Femur (tissue), 1 donor: ENCODE measurements around the gene SHLD1.
"Not testable (repeated sequence)": the region's sequence is repeated elsewhere in the genome, so short reads cannot be mapped to it uniquely, and the experiment has no call there.

ENCODE experiments used
- DNase-seq: peaks from one replicate; pipeline ENCODE4 v3.0.0-alpha.2; 2017

Gene SHLD1

DNA sequence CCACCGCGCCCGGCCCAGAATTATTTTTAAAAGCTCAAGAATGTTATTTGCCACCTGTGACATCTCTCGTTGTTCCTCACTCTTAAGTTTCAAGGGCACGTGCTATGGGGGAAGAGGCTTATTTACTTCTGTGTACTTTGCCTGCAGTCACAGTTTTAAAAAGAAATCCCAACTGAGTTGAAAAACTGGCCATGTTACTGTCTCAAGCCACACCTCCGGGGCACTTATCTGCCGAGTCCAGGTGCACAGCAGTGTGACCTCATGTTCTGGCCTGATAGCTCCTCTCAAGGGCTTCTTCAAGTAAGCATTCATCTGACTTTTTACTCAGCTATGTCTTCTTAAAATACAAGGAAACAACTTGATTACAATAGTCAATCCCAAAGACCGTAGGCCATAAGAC, 34.5 kb downstream of the SHLD1 start:
- DNase-seq: peak; percentile 32

- no peak for DNase-seq
These were observed 34.9 kb downstream of the SHLD1 start for GRCh38 chr20:5785146-5785545.

DNA sequence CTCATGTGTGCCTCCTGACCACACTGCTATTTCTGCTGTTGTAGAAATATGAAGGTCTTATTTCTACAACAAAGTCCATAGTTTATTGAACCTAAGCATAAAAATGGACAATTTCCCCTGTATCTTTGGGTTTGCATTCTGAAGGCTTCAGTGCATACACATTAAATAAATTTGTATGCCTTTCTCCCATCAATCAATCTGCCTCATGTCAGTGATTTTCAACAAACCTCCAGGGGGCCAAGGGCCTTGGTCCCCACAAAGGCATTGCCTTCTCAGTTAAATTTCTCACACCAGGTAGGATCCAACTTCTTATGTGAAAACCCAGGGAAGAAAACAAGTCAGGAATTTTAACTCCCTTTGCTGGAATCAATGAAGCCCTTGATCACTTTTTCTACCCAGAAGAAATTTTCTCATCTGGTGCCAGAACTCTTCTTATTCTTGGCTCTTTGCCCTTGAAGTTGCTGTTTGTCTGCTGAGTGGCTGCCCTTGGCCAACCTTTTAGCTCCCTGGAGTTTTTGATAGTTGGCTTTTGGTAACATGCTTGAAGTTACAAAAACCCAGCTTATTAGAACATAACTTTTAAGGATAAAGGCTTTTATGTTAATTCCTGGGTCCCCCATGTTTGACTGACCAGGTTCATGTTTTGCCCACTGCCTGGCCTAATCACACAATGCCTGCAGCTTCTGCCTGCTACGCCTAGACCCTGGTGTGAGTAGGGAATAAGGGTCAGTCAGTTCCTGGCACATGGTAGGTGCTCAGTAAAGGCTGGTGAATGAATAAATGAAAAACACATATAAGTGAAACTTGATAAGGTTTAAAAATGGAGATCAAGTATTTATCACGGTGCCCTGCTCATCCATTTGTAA, 37.0 kb downstream of the SHLD1 start:
- DNase-seq: peak; percentile 23

DNA sequence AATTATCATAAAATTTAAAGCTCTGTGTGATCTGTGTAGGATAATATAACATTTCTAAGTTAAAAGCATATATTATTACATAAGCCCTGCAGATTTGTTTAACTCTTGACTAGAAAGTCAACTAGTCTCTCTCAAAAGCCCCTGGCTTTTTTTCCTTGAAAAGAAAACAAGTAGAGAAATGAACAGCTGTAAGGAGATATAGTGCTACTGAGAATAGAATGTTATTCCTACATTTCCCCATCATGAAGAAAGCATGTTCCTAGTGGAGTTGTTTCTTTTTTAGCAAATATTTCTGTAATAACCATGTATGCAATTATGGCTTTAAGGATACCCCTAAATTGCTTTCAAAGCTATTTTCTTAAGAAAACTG, 37.6 kb downstream of the SHLD1 start:
- DNase-seq: no peak

DNA sequence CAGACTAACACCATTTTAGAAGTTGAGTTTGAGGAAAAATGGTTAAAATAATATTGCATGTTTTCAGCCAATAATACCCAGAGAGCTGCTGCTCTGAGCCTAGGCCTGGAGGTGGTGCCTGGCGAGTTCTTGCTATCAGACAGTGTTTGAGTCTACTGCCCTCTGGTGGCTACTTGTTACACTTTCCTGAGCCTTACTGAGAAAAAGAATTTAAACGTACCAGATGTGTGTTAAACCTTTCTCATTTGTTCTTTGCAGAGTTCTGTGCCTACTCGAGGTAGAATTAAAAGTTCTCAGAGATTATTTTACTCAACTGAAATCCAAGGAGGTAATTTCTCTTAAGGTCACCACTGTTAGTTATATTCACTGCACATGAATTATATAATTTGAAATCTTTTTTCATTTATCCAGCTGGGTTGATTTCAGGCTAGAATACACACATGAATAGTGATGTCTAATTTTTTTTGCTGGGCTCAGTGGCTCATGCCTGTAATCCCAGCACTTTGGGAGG, 38.2 kb downstream of the SHLD1 start:
- peak; percentile 84 for DNase-seq

- no peak for DNase-seq
These were observed 39.6 kb downstream of the SHLD1 start for GRCh38 chr20:5789827-5790226.

DNA sequence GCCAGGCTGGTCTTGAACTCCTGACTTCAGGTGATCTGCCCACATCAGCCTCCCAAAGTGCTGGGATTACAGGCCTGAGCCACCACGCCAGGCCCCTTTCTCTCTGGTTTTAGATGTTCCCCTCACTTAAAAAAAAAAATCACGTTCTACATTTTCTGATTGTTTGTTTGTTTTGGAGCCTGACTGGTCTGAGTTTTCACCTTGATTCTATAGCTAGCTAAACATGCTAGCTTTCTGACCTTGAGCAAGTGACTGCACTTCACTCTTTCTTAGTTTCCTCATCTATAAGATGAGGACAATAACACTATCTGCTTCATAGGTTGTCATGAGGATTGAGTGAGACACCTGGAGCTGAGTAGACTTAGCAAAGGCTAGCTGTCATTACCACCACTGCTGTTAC, 43.7 kb downstream of the SHLD1 start:
- no peak for DNase-seq

DNA sequence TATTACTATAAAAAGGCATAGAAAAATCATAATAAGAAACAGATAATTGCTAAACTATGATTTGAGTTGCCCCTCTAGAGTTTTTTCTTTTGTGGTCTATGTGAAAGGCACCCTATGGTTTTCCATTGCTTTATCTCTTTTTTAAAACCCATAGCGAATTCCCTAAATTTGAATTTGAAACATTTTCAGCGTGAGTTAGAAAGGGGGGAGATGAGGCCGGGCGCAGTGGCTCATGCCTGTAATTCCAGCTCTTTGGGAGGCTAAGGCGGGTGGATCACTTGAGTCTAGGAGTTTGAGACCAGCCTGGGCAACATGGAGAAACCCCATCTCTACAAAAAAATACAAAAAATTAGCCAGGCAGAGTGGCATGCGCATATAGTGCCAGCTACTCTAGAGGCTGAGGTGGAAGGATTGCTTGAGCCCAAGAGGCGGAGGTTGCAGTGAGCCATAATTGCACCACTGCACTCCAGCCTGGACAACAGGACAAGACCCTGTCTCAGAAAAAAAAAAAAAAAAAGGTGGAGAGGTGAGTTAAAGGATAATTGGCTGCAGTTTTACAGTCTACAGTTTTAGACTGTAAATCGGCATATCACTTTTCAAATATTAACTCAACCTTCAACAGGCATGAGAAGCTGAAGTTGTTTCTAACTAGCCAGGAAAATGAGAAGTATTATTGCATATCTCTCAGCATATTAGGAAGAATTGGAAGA, 46.3 kb downstream of the SHLD1 start:
- no peak for DNase-seq

- no peak for DNase-seq
These were observed 47.0 kb downstream of the SHLD1 start for GRCh38 chr20:5797165-5797564.

- DNase-seq: peak; percentile 31
These were observed 47.8 kb downstream of the SHLD1 start for GRCh38 chr20:5797843-5798462.

GRCh38 chr20:5803754-5804303, 53.6 kb downstream of the SHLD1 start:
- not testable (repeated sequence) for DNase-seq

- DNase-seq: no peak
These were observed 56.5 kb downstream of the SHLD1 start for GRCh38 chr20:5806457-5807263.

DNA sequence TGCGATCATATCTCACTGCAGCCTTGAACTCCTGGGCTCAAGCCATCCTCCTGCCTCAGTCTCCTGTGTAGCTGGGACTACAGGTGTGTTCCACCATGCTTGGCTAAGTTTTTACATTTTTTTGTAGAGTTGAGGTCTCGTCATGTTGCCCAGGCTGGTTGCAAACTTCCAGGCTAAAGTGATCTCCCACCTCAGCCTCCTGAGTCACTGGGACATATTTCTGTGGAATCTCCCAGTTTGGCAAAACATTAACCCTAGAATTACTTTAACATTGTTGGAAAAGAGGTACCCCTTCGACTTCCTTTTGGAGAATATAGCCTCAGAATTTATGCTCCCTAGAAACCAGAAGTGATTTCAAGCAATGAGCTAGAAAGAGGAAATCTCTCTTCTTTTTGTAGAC, 57.2 kb downstream of the SHLD1 start:
- no peak for DNase-seq

DNA sequence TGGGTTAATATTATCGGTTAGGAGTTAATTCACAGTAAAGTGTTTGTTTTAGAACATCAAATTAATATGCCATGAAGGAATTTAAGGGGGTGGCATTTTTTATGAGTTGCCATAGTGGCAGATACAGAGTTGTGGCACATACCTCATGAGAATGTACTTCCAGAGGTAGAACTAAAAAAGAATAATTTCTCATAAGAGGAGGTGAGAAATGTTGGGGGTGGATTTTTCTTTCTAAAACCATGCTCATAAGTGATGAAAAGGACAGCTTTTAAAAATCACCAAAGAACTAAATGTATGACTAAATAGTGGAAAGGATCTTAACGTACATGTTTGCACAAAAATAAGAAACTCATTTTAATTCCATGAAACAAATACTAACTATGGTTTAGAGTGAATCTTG, 58.7 kb downstream of the SHLD1 start:
- DNase-seq: no peak

DNA sequence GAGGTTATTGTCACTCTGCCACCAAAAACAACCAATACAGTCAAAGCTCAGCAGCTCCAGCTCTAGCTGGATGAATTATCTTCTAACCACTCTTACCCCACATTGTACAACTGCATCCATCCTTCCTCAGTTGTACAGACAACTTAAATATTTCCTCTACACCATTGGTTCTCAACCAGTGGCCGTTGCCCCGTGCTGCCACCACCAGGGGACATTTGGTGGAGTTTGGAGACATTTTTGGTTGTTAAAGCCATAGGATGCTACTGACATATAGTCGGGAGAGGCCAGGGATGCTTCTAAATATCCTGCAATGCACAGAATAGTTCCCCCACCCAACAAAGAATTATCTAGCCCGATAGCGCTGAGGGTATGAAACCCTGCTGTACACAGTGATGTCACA, 59.3 kb downstream of the SHLD1 start:
- no peak for DNase-seq

GRCh38 chr20:5810800-5811422, 60.7 kb downstream of the SHLD1 start:
- DNase-seq: no peak

DNA sequence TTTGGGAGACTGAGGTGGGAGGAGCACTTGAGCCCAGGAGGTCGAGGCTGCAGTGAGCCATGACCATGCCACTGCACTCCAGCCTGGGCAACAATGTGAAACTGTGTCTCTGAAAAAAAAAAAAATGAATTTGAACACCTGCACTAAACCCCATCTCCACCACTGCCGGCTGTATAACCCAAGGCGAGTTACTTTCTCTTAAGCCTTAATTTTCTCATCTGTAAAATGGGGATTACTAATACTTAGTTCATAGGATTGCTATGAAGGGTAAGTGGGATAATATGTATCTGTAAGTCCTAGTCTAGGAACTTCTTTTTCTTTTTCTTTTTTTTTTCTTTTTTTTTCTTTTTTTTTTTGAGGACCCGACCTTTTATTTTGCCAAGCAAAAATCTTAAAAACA, 61.5 kb downstream of the SHLD1 start:
- no peak for DNase-seq

DNA sequence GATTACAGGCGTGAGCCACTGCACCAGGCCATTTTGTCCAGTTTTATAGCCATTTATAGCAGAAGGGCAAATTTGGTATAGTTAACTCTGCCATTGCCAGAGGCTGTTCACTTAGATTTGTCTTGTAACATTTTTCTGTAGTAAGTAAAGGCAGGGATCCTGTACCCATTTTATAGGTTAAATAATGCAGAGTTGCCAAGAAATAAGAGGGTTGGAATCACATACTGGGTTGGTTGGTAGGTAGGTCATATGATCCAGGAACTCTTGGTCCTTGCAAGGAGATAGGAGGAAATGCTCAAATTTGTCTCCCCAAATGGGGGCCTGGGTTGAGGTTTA, 68.1 kb downstream of the SHLD1 start:
- no peak for DNase-seq

GRCh38 chr20:5820738-5821137, 70.5 kb downstream of the SHLD1 start:
- DNase-seq: no peak

- no peak for DNase-seq
These were observed 71.5 kb downstream of the SHLD1 start for GRCh38 chr20:5821627-5822215.

DNA sequence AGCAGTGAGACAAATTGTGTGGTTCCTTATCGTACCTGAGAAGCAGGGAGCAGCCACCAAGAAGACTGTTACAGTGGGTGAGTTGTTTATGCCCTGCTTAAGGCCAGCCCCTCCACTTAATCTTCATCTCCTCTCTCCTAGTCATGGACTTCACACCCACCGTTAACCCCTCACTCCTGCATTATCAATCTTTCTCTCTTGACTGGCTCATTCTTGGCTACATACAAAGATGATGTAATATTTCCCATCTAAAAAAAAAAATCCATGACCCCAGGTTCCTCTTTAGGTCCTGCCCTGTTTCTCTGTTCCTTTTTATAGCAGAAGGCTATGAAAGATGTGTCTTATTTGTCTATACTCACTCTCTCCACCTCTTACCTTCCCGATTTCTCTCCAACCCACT, 72.4 kb downstream of the SHLD1 start:
- no peak for DNase-seq
